Brain microvascular endothelial cell (primary cell): Measurements from ENCODE around the gene PPOX.

Source experiments
- DNase-seq: peaks from one replicate; pipeline ENCODE4 v3.0.0-alpha.2; 2020
- H3K27ac ChIP-seq: fragments of 250-450 bp; sonication (Bioruptor Pico); 2 replicates; pipeline ENCODE4 v1.5.1; 2020; ENCODE audit warnings: mild to moderate bottlenecking, moderate library complexity
- H3K27me3 ChIP-seq: fragments of 250-450 bp; sonication (Bioruptor Pico); replicated peaks from 2 replicates; pipeline ENCODE4 v1.5.1; 2020; ENCODE audit warnings: mild to moderate bottlenecking
- H3K36me3 ChIP-seq: fragments of 250-450 bp; sonication (Bioruptor Pico); replicated peaks from 2 replicates; pipeline ENCODE4 v1.5.1; 2020; ENCODE audit warnings: mild to moderate bottlenecking
- H3K4me3 ChIP-seq: 2 replicates; pipeline ENCODE4 v1.5.1; 2011; ENCODE audit warnings: low read depth, mild to moderate bottlenecking, control low read depth, low read length, moderate library complexity
- CTCF ChIP-seq: IDR thresholded peaks from 2 replicates; pipeline ENCODE4 v1.5.1; 2011; ENCODE audit warnings: low read depth, mild to moderate bottlenecking, moderate library complexity, low read length, control low read depth, inconsistent platforms; ENCODE audit errors: missing control alignments
- in situ Hi-C: cut with HindIII; loops from 2 replicates; pipeline ENCODE4 v1.10.0; 2017; ENCODE audit warnings: low sequenced_read_pairs, low pct_ligation_motif_present

PPOX gene

GRCh38 chr1:161158316-161159010 is 7.8 kb upstream of the PPOX start:
- Histone ChIP-seq H3K27ac (no peak overlapping the region), H3K36me3 (peaks cover 5% of the 10 kb centered on the region), H3K27me3 (no peaks in the 10 kb centered on the region), H3K4me3 (peak overlapping the region; percentile 91)
- no peak for TF ChIP-seq CTCF
- in situ Hi-C loops = no loop called here
- DNase-seq = no peak

- H3K4me3 ChIP-seq = peak within 1 kb of the TSS; percentile 91
- H3K27me3 ChIP-seq = no peaks in the 10 kb centered on the region
- peak within 1 kb of the TSS; percentile 85 for H3K27ac ChIP-seq
- in situ Hi-C loops = no loop called here
- TF ChIP-seq CTCF = peak; percentile 62
- peaks cover 5% of the 10 kb centered on the region for H3K36me3 ChIP-seq
- peak; percentile 82 for DNase-seq
Observed at GRCh38 chr1:161159087-161159912, 6.9 kb upstream of the PPOX start, which contains the start of gene USP21. USP21 (plus strand) TSS chr1:161159500; CDS start chr1:161160641, 1,141 bp downstream.

GRCh38 chr1:161159913-161160243 is 6.3 kb upstream of the PPOX start:
- no peak for TF ChIP-seq CTCF
- no peak for DNase-seq
- in situ Hi-C loops = no loop called here
- H3K4me3 ChIP-seq = peak overlapping the region; percentile 91
- H3K36me3 ChIP-seq = peaks cover 5% of the 10 kb centered on the region
- H3K27me3 ChIP-seq = no peaks in the 10 kb centered on the region
- H3K27ac ChIP-seq = peak overlapping the region; percentile 85

GRCh38 chr1:161160671-161161145 is 5.5 kb upstream of the PPOX start:
- in situ Hi-C loops = no loop called here
- no peak overlapping the region for H3K27ac ChIP-seq
- DNase-seq = no peak
- H3K27me3 ChIP-seq = no peaks in the 10 kb centered on the region
- no peak for TF ChIP-seq CTCF
- no peak overlapping the region for H3K4me3 ChIP-seq
- H3K36me3 ChIP-seq = peaks cover 5% of the 10 kb centered on the region

- no peak for TF ChIP-seq CTCF
- in situ Hi-C loops = no loop called here
- Histone ChIP-seq H3K27ac (no peak overlapping the region), H3K36me3 (peaks cover 5% of the 10 kb centered on the region), H3K4me3 (no peak overlapping the region), H3K27me3 (no peaks in the 10 kb centered on the region)
- DNase-seq = no peak
Observed at GRCh38 chr1:161161652-161162051, 4.6 kb upstream of the PPOX start.
